HG03045 (cell line): ENCODE measurements around the gene MS4A14.
A peak's percentile ranks its signal among the peaks of the same experiment; 100 is the strongest.
"Not testable (repeated sequence)": the region's sequence is repeated elsewhere in the genome, so short reads cannot be mapped to it uniquely, and the experiment has no call there.

Source experiments
- ATAC-seq: cut with Tn5 transposase; IDR thresholded peaks from one replicate; pipeline ENCODE4 v1.9.1; 2021; ENCODE audit warnings: mild to moderate bottlenecking, moderate library complexity; ENCODE audit not compliant: unreplicated experiment

Gene MS4A14

GRCh38 chr11:60396382-60396781 is at the start of gene MS4A14:
Gene MS4A14 (plus strand): TSS chr11:60396459. CDS start chr11:60396579, 120 bp downstream.
- no peak for ATAC-seq

GRCh38 chr11:60347084-60347797 is 49.0 kb upstream of the MS4A14 start:
- ATAC-seq = no peak

- ATAC-seq = no peak
These were observed 48.1 kb upstream of the MS4A14 start for GRCh38 chr11:60348116-60348515.

GRCh38 chr11:60349990-60350389 is 46.3 kb upstream of the MS4A14 start:
- ATAC-seq = no peak

- no peak for ATAC-seq
These were observed 38.5 kb upstream of the MS4A14 start for GRCh38 chr11:60357771-60358170.

GRCh38 chr11:60360621-60361020 is 35.6 kb upstream of the MS4A14 start:
- ATAC-seq = no peak

GRCh38 chr11:60362241-60362640 is 34.0 kb upstream of the MS4A14 start:
- ATAC-seq = no peak

GRCh38 chr11:60363542-60364470 is 32.5 kb upstream of the MS4A14 start:
- peak; percentile 36 for ATAC-seq

GRCh38 chr11:60366262-60366904 is 29.9 kb upstream of the MS4A14 start:
- ATAC-seq = not testable (repeated sequence)

- peak; percentile 91 for ATAC-seq
These were observed 29.2 kb upstream of the MS4A14 start for GRCh38 chr11:60367009-60367408.

- no peak for ATAC-seq
These were observed 28.4 kb upstream of the MS4A14 start for GRCh38 chr11:60367896-60368295.

- no peak for ATAC-seq
These were observed 25.9 kb upstream of the MS4A14 start for GRCh38 chr11:60370252-60370810.

- no peak for ATAC-seq
These were observed 25.4 kb upstream of the MS4A14 start for GRCh38 chr11:60370811-60371298.

GRCh38 chr11:60371386-60371785 is 24.9 kb upstream of the MS4A14 start:
- no peak for ATAC-seq

GRCh38 chr11:60371854-60372253 is 24.4 kb upstream of the MS4A14 start:
- no peak for ATAC-seq

GRCh38 chr11:60372767-60373166 is 23.5 kb upstream of the MS4A14 start:
- ATAC-seq = no peak

GRCh38 chr11:60375316-60375715 is 20.9 kb upstream of the MS4A14 start:
- no peak for ATAC-seq

GRCh38 chr11:60376601-60377000 is 19.7 kb upstream of the MS4A14 start:
- ATAC-seq = no peak

- no peak for ATAC-seq
These were observed 18.7 kb upstream of the MS4A14 start for GRCh38 chr11:60377401-60378136.

GRCh38 chr11:60378354-60378753 is 17.9 kb upstream of the MS4A14 start, which contains the start of gene MS4A7:
Gene MS4A7 (plus strand): TSS chr11:60378532. CDS start chr11:60383142, 4,610 bp downstream.
- peak; percentile 68 for ATAC-seq
